ENCODE data around the gene KIF25.
A peak's percentile ranks its signal among the peaks of the same experiment; 100 is the strongest.
"Not testable (repeated sequence)": the region's sequence is repeated elsewhere in the genome, so short reads cannot be mapped to it uniquely, and the experiment has no call there.

The KIF25 gene

DNA sequence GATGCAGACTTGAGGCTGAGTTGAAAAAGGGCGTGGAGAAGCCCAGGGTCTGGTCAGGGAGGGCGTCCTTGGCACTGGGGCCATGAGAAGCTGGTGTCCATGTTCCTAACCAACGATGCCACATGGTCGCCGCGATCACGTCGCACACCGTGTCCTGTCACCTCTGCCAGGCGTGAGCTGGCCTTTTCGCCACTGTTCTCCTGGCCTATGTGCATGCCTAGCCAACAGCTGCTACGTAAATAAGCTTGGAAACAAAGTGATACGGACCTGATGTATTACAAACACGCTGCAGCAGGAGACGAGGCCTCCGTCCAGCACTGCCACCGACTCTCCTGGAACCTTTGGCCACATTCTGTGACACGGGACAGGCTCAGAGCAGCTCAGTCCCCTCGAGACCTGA, 22.0 kb upstream of the KIF25 start:
- DNase-seq, result no peak

DNA sequence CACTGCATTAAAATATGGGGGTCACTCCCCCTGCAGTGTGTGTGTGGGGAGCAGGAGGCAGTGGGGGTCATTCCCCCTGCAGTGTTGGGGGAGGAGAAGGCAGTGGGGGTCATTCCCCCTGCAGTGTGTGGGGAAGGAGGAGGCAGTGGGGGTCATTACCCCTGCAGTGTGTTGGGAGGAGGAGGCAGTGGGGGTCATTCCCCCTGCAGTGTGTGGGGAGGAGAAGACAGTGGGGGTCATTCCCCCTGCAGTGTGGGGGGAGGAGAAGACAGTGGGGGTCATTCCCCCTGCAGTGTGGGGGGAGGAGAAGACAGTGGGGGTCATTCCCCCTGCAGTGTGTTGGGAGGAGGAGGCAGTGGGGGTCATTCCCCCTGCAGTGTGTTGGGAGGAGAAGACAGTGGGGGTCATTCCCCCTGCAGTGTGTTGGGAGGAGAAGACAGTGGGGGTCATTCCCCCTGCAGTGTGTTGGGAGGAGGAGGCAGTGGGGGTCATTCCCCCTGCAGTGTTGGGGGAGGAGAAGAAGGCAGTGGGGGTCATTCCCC, 21.3 kb upstream of the KIF25 start:
- not testable (repeated sequence) for DNase-seq

DNA sequence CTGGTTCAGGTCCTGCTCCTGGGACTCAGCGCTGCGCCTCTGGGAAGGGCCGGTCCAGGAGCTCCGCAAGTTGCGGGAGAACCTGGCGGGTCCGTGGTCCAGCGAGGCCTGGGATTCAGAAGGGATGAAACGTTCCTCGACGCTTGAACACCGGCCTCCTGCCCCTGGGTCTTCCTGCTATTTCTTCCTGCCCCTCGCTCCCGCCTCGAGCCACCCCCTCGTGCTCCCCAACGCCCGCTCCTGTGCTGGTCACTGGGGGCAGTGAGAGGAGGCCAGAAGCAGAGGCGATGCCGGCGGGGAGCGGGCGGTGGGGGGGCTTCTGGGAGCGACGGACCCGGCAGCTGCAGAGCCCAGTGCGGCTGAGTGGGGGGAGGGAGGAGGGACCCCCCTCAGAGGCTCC, 20.8 kb upstream of the KIF25 start:
- no peak for DNase-seq

DNA sequence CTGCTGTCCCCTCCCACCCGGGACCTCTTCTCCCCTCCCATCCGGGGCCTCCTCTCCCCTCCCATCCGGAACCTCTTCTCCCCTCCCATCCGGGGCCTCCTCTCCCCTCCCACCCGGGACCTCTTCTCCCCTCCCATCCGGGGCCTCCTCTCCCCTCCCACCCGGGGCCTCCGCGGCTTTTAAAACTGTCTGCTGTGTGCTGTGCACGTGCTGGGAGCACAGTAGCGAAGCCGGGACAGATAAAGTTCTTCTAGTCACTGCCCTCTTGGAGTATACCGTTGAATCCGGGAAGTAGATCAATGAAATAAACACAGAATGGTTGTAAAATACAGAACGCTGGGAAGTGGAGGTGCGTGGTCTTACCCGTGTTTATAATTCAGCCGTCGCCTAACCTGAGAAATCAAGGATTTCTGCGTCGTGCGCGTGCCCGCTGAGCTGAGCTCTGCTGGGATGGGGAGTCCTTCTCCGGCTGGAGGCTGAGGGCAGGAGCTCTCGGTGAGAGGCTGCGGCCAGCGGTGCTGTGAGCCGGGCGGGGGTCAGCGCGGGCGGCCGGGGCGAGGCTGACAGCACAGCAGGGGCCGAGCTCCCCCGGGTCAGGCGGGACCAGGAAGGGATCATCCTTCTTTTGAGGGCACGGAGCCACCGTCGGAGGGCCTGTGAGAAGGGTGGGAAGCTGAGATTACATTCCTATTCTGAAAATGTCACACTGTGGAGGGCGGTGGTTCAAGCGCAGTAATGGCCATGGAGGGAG, 19.6 kb upstream of the KIF25 start:
- no peak for DNase-seq

DNA sequence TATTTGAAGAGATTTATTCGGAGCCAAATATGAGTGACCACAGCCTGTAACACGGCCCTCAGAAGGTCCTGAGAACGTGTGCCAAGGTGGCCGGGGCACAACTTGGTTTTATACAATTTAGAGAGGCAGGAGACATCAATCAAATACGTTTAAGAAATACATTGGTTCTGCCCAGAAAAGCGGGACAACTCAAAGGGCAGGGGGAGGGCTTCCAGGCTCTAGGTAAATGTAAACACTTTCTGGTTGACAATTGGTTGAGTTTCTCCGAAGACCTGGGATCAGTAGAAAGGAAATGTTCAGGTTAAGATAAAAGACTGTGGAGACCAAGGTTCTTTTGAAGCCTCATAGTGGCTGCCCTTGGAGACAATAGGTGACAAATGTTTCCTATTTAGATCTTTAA, 18.9 kb upstream of the KIF25 start:
- DNase-seq, result no peak

DNA sequence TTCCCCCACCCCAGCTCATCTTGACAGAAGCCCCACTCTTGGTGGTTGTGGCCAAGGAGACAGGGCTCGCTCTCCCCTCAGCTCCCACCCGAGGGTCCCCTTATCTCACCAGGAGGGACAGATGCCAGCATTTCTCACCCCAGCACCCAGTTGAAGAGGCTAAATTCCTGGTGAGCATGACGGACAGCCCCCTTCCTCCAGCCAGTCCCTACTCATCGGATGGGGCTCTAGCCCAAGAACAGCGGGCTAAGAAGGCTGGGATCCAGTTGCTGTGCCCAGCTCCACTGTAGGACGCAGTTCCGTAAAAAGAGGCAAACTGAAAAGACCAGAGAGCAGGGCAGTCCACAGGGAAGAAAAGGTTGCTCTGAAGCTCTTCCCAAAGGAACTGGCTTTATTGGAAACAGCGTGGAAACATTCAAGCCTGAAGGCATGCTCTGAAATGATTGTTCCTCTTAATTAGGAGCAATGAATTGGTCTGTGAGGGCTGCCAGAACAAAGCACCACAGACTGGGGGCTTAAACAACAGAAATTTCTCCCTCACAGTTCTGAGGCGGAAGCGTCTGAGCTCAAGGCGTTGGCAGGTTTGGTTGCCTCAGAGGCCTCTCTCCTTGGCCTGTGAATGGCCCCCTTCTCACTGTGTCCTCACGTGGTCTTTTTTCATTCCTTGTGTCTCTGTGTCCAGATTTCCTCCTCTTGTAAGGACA, 17.9 kb upstream of the KIF25 start:
- no peak for DNase-seq

DNA sequence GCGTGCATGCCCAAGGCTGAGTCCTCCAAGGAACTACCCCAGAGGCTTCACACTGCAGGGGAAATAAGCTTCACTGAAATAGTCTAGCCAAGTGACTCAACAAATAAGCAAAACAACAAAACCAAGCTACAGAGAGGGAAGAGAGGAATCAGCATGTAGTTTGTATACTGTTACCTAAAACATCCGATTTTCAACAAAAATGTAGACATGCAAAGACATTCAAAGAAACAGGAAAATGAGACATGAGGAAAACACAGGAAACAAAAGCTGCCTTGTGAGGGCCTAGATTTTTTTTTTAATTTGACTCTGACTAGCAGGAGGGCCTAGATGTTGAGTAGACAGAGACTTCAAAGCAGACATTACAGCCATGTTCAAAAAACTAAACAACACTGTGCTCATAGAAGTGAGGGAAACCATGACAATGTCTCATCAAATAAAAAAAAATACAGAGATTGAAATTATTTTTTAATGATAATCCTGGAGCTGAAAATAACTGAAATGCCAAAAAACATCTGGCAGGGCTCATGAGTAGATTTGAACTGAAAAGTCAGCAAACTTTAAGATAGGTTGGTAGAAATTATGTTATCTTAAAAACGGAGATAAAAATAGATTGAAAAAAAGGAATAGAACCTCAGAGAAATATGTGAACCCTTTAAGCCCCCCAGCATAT, 16.4 kb upstream of the KIF25 start:
- DNase-seq, result no peak

DNA sequence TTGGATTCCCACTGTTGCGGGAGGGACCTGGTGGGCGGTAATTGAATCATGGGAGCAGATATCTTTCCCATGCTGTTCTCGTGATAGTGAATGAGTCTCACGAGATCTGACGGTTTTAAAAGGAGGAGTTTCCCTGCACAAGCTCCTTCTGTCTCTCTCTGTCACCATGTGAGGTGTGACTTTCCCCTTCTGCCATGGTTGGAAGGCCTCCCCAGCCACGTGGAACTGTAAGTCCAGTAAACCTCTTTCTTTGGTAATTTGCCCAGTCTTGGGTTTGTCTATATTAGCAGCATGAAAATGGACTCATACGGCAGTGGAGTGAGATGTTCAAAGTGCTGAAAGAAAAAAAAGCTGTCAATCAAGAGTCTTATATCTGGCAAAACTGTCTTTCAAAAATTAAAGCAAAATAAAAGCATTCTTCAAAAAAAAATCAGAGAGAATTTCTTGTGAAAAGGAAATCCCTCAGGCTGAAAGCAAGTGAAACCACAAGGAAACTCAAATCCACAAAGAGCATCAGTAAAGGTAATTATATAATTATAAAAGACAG, 15.5 kb upstream of the KIF25 start:
- DNase-seq, result no peak

DNA sequence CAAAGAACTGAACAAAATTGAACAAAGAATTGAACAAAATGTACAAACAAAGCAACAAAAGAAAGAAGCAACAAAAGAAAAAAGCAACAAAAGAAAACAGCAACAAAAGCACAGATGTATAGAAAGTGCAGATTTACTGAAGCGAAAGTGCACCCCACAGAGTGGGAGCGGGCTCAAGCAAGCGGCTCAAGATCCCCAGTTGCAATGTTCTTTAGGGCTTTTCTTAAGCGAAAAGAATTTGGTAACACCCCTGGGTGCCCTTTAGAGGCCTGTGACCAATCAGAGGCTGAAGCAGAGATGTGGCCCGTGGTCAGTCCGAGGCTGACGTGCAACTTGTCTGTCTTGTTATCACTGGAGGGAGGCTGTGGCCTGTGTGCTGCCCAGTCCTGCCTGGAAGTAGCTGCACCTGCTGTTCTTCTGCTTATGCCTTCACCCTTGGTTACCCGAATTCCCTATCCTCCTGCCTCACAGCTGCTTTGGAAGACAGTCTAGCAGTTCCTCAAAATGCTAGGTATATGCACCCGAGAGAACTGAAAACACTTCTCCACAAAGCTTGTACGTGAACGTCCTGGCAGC, 13.2 kb upstream of the KIF25 start:
- DNase-seq, result peak; percentile 45

DNA sequence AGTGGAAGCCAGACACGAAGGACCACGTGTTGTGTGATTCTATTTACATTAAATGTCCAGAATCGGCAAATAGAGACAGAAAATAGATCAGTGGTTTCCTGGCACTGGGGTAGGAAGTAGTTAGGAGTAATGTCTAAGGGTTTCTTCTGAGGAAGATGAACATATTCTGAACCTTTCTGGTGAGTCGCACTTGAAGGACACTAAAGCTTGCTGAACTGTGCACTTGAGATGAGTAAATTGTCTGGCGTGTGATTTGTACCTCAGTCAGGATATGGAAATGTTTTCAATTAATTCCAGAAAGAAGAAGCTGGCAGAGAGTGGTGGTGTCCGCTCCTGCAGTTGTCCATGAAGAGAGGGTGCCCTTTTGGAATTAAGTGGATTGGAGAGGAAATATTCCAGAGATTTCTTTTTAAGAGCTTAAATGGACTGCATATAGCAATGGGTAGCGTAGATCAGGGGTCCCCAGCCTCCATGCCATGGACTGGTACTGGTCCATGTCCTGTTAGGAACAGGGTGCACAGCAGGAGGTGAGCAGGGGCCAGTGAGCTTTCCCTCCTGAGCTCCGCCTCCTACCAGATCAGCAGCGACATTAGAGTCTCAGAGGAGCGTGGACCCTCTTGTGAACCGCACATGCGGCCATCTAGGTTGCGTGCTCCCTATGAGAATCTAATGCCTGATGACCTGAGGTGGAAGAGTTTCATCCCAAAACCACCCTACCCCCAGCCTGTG, 12.4 kb upstream of the KIF25 start:
- DNase-seq, result no peak

DNA sequence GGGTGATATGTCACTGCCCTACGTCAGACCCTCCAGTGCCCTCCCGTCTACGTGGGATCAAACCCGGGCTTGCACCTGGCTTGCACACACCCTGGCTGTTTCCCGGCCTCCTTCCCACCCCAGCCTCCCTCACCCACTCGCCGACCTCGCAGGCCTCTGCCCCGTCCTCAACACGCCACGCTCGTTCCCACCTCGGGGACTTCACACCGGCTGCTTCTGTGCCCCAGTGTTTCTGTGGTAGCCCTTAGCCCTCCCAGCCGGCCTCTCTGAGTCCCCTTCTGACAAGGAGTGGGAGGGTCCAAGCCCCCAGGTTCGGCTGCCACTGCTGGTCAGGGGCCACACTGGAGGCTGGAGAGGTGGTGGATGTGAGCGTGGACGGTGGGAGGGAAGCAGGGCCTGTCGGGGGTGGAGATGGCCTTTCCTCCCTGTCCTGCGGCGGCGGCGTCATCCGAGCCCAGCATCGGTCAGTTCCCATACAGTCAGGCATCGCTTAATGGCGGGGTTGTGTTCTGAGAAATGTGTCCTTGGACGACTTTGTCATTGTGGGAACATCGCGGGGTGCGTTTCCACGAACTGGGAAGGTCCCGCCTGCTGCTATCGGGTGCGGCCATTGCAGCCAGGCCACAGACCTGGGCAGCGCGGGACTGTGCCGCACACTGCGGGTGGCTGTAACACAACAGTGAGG, 11.4 kb upstream of the KIF25 start:
- peak; percentile 42 for DNase-seq

DNA sequence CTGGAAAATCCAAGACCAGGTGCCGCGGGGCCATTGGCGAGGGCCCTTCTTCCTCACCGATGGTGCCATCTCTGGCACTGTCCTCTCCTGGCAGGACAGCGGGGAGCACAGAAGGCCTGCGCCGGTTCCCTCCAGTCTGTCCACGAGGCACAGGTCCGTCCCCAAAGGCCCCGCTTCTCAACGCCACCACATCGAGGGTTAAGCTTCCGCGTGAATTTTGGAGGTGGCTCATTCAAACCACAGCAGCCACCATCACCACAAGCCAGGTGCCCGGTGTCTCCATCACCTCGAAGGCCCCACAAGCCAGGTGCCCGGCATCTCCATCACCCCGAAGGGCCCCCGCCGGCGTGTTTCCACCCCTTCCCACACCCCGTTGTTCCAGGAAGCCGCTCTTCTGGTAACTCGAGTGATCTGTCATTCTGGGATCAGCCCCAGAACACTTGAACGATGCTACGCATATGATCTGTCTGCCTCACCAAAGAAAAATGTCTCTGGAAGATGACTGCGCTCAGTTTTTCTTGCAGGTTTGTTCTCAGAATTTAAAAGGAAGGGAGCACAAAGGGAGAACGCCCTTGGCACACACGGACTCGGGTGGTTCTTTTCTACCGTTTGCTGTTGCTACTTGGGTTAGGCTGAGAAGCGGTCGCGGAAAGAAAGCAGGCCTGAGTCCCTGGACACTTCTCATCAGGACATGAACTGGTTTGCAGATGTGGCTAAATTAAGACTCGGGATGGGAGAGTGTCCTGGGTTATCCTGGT, 9.9 kb upstream of the KIF25 start:
- peak; percentile 38 for DNase-seq

DNA sequence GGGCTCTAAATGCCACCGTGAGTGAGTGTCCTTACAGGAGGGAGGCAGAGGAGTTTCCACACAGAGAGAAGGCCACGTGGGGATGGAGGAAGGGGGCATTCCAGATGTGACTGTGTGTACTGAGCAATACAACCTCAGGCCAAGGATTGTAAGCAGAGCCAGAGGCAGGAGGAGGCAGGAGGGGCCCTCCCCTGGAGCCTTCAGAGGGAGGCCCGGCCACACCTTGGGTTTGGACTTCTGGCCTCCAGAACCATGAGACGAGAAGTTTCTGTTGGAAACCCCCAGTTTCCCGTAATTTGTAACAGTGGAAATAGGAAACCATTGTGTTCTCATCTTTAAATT, 9.3 kb upstream of the KIF25 start:
- DNase-seq, result no peak

DNA sequence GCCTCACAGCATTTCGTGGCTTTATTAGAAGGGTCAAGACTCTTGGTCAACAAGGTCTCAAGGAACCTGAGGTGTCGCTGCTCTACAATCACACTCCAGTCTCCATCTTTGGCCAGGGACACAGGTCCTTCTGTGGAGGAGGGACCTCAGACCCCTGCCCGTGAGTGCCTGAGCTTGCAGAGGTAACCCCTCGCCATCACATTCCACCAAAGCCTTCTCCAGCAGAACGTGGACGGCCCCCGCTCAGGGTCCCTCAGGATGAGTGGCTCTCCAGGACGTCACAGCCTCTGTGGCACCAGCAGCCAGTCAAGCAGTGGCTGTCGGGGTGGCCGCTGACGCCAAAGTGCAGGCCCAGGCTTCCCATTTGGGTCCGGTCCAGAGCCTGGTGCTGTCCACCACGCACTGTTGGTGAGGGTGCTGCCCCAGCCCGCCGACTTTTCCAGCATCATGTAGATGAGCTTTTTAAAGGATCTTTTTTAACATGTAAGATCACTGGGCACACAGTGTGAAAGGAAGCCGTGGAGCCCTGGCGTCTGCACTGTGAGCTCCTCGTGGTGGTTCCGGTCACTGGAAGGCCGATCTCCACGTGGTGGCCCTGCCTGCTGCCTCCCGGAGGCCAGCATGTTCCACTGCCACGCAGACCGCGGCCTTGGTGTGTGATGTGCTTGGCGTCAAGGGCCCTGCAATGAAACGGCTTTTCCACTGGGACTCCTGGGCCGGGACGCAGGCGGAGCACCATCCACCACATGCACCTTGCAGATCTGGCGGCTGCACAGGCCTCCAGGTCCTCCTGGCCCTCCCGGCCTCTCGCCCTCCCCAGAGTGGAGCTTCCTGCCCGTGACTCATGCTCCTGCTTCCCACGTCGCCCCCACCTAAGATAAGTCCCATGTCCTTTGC, 8.3 kb upstream of the KIF25 start:
- peak; percentile 41 for DNase-seq

DNA sequence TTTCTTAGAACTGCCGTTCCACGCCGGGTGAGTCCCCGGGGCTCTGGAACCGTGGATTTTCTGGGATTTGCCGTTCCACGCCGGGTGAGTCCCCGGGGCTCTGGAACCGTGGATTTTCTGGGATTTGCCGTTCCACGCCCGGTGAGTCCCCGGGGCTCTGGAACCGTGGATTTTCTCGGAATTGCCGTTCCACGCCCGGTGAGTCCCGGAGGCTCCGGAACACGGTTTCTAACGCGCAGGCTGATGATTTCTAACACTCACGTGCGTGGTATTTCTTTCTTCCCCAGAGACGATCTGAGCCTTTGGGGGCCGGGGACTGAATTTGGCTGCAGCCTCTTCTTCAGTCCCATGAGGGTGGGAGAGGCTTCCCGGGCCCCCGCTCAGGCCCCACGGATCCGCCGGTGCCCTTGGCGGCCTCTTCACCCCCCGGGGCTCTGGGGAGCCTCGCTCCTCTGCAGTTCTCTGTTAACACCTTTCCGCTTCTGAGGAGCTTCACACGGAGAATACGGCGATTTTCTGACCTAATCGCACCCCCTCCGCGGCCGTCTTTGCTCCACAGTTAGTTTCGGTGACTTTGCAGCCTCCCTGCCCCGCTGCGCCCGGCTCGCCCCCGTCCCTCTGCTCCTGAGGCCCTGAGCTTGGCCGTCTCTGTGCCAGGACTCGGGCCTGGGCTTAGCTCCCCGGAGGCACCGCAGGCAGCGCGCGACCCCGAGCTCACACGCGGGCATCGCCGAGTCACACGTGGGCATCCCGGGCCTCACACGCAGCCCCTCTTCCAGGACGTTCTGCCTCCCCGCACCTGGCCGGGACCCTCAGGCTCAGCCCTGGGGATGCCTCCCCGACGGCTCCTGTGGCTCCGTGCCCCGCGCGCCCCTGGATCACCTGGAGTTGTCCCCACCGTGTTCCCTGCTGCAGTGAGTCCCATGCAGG, 7.2 kb upstream of the KIF25 start:
- DNase-seq, result peak; percentile 60

DNA sequence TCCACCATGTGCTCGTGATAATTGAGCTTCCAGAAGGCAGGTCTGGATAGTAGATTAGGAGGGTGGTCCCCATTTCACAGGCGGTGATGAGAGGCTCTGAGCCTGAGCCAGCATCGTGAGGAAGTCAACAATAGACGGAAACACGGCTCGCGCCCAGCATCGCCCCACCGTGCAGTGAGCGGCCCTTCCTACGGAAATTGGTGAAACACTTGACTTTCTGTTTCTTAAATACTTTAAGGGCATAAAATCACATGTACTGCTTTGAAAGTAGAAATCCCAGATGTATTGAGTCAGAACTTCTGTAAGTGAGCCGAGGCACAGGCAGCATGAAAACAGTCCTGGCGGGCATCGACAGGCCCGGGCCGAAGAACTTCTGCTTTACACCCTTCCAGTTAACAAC, 4.3 kb upstream of the KIF25 start:
- no peak for DNase-seq

DNA sequence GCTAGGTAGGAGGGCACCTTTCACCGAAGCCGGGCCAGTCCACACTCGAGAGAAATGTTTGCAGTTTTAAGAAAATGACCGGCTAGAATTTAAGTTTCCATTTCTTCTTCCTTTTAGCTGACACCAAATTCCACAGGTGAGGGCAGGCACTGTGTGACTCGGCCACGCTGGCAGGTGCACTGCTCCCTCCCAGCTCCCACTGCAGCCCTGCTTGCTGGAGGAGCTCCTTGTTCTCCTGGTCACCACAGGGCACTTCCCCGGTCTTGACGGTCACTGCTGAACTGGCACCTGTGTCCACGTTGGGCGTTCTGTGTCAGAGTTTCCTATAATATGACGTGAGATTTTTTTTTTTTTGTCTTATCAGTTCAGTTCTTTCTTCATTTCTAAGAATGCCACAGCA, 3.6 kb upstream of the KIF25 start:
- no peak for DNase-seq

DNA sequence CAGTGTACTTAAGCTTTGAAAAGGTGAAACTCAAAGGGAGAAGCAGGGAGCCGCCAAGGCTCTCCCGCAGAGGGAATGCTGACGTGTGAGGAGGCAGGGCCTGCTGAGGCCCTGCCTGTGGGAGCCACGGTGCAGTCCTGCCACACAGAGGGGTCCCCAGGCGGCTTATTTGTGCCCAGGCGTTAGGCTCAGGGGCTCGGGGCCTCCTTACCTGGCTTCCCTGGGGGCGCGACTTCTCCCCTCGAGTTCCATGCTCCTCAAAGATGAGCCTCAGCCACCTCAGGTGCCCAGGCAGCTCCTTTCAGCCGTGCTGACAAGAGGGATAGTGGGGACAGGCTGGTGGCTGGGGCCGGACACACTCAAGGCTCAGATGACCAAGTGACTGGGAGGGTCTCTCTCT, 2.2 kb upstream of the KIF25 start:
- DNase-seq, result no peak

DNA sequence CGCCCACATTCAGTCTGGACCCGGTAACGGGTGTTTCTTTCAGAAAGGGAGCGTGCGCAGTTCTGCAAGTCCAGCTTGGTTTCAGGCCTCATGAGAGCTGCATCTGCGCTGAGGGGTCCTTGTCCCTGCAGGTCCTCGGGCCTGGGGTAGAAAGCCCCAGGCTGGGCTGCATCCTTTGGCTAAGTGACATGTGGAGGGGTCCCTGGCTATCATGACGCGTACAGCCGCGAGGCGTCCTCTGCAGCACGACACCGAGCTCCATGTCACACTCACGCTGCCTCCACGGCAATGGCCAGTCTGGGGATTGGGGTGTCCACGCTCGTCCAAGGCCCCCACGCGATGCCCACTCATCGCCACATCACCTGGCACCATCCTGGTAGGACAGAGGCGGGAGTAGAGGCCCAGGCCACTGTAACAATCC, 1.7 kb upstream of the KIF25 start:
- no peak for DNase-seq

Measured in islet precursor cell (in vitro differentiated cells).